ENCODE measurements around the gene IMPDH2.

Gene IMPDH2

GRCh38 chr3:48982686-48983085, 46.5 kb downstream of the IMPDH2 start:
- no peak for DNase-seq (ENCODE audit: low read depth in 2 of 2)

- DNase-seq (ENCODE audit: low read depth in 2 of 2) = no peak
Measured at GRCh38 chr3:48982016-48982415, 47.2 kb downstream of the IMPDH2 start.

- no peak for DNase-seq (ENCODE audit: low read depth in 2 of 2)
Measured at GRCh38 chr3:48980295-48980694, 48.9 kb downstream of the IMPDH2 start.

GRCh38 chr3:48979451-48979850, 49.7 kb downstream of the IMPDH2 start:
- DNase-seq (ENCODE audit: low read depth in 2 of 2) = no peak
